Immature natural killer cell (primary cell): ENCODE results near the gene USP12. TPM values are rescaled to one million over a fixed set of nuclear protein-coding genes. Genes with fewer than 3 reads are reported as not detected.
A peak's percentile ranks its signal among the peaks of the same experiment; 100 is the strongest.

Experiments used
- DNase-seq, 3 donors: peaks; one replicate each; pipeline ENCODE4 v3.0.0; 2022; ENCODE audit warnings: mixed read lengths in 1 of 3
- H3K27ac Mint-ChIP-seq, 6 donors: one replicate each; pipeline ENCODE4 v1.8.0; 2020; ENCODE audit warnings: mixed read lengths in 6 of 6, mild to moderate bottlenecking in 5 of 6, inconsistent platforms in 4 of 6, moderate library complexity in 3 of 6
- H3K27me3 Mint-ChIP-seq, 3 donors: one replicate each; pipeline ENCODE4 v1.8.0; 2020 to 2021; ENCODE audit warnings: low read depth in 3 of 3, mild to moderate bottlenecking in 3 of 3, mixed read lengths in 3 of 3, moderate library complexity in 3 of 3, inconsistent platforms in 1 of 3
- H3K36me3 Mint-ChIP-seq, 3 donors: one replicate each; pipeline ENCODE4 v1.8.0; 2020; ENCODE audit warnings: mixed read lengths in 3 of 3, inconsistent platforms in 2 of 3, mild to moderate bottlenecking in 2 of 3
- H3K4me1 Mint-ChIP-seq, 2 donors: one replicate each; pipeline ENCODE4 v1.8.0; 2020; ENCODE audit warnings: inconsistent platforms in 2 of 2, mild to moderate bottlenecking in 2 of 2, mixed read lengths in 2 of 2, moderate library complexity in 1 of 2
- H3K4me3 Mint-ChIP-seq, 5 donors: one replicate each; pipeline ENCODE4 v1.8.0; 2020; ENCODE audit warnings: mild to moderate bottlenecking in 5 of 5, mixed read lengths in 5 of 5, inconsistent platforms in 3 of 5, moderate library complexity in 3 of 5
- H3K9me3 Mint-ChIP-seq, 6 donors: one replicate each; pipeline ENCODE4 v1.8.0; 2020; ENCODE audit warnings: mild to moderate bottlenecking in 6 of 6, mixed read lengths in 6 of 6, inconsistent platforms in 4 of 6, moderate library complexity in 3 of 6
- polyA plus RNA-seq, 3 donors: library from polyadenylated mRNA; unstranded; fragments of 300-500 nt; fragmentation: Illumina TruSeq; gene quantifications; one replicate each; pipeline ENCODE4 v1.2.3, GENCODE V29; 2021

The USP12 gene
- polyA plus RNA-seq, 3 donors from 2014 or later: 11.2 to 12.7 (median 11.4) TPM

- H3K4me3 Mint-ChIP-seq: no peak overlapping the region
- DNase-seq: no peak
- H3K36me3 Mint-ChIP-seq: no peaks in the 10 kb centered on the region
- peaks cover 0 to 9% (median 0%) of the 10 kb centered on the region in 3 donors for H3K27me3 Mint-ChIP-seq
- H3K9me3 Mint-ChIP-seq: peaks cover 0 to 2% (median 0%) of the 10 kb centered on the region in 6 donors
- H3K27ac Mint-ChIP-seq: peak overlapping the region in 1 of 6 donors; percentile 60
- H3K4me1 Mint-ChIP-seq: peaks cover 12 to 14% of the 10 kb centered on the region in 2 donors
These were observed 5.1 kb upstream of the USP12 start for GRCh38 chr13:27176470-27177410.

- Mint-ChIP-seq H3K4me1 (peaks cover 20 to 24% of the 10 kb centered on the region in 2 donors), H3K27me3 (peaks cover 2 to 6% (median 5%) of the 10 kb centered on the region in 3 donors), H3K27ac (no peak overlapping the region), H3K9me3 (peaks cover 0 to 2% (median 0%) of the 10 kb centered on the region in 6 donors), H3K4me3 (no peak overlapping the region), H3K36me3 (peaks cover 0 to 3% (median 0%) of the 10 kb centered on the region in 3 donors)
- no peak for DNase-seq
These were observed 3.3 kb upstream of the USP12 start for GRCh38 chr13:27174766-27175455.

- Mint-ChIP-seq H3K9me3 (peaks cover 0 to 2% (median 0%) of the 10 kb centered on the region in 6 donors), H3K4me3 (peak overlapping the region; percentile 91 to 96 (median 93)), H3K4me1 (peaks cover 36 to 45% of the 10 kb centered on the region in 2 donors), H3K27ac (peak overlapping the region; percentile 94 to 99 (median 96)), H3K36me3 (peaks cover 0 to 3% (median 0%) of the 10 kb centered on the region in 3 donors), H3K27me3 (peaks cover 2 to 6% (median 5%) of the 10 kb centered on the region in 3 donors)
- no peak for DNase-seq
These were observed 858 bp upstream of the USP12 start for GRCh38 chr13:27172495-27172842.

- Mint-ChIP-seq H3K4me3 (peak overlapping the region; percentile 91 to 96 (median 93)), H3K27me3 (peaks cover 2 to 6% (median 5%) of the 10 kb centered on the region in 3 donors), H3K9me3 (peaks cover 0 to 2% (median 0%) of the 10 kb centered on the region in 6 donors), H3K36me3 (peaks cover 0 to 3% (median 0%) of the 10 kb centered on the region in 3 donors), H3K4me1 (peaks cover 36 to 45% of the 10 kb centered on the region in 2 donors), H3K27ac (peak overlapping the region; percentile 94 to 99 (median 96))
- DNase-seq: peak; percentile 92 to 93 (median 92)
These were observed 350 bp upstream of the USP12 start for GRCh38 chr13:27171827-27172494.

- peaks cover 0 to 3% (median 0%) of the 10 kb centered on the region in 3 donors for H3K36me3 Mint-ChIP-seq
- H3K27ac Mint-ChIP-seq: peak overlapping the region; percentile 84 to 97 (median 96)
- peaks cover 40 to 55% of the 10 kb centered on the region in 2 donors for H3K4me1 Mint-ChIP-seq
- H3K9me3 Mint-ChIP-seq: no peaks in the 10 kb centered on the region
- peak overlapping the region; percentile 96 to 99 (median 98) for H3K4me3 Mint-ChIP-seq
- H3K27me3 Mint-ChIP-seq: peaks cover 2 to 6% (median 5%) of the 10 kb centered on the region in 3 donors
- peak; percentile 8 to 23 (median 19) for DNase-seq
These were observed 931 bp downstream of the USP12 start for GRCh38 chr13:27170516-27171243.

GRCh38 chr13:27170221-27170515, 1.4 kb downstream of the USP12 start:
- Mint-ChIP-seq H3K9me3 (no peaks in the 10 kb centered on the region), H3K27me3 (peaks cover 2 to 6% (median 5%) of the 10 kb centered on the region in 3 donors), H3K27ac (peak overlapping the region; percentile 84 to 97 (median 96)), H3K4me3 (peak overlapping the region; percentile 96 to 99 (median 98)), H3K4me1 (peaks cover 40 to 60% of the 10 kb centered on the region in 2 donors), H3K36me3 (peaks cover 0 to 3% (median 0%) of the 10 kb centered on the region in 3 donors)
- DNase-seq: no peak

GRCh38 chr13:27168906-27169657, 2.5 kb downstream of the USP12 start:
- Mint-ChIP-seq H3K4me3 (peak overlapping the region in 4 of 5 donors; percentile 7 to 99 (median 20)), H3K9me3 (no peaks in the 10 kb centered on the region), H3K4me1 (peaks cover 45 to 70% of the 10 kb centered on the region in 2 donors), H3K36me3 (peaks cover 0 to 3% (median 0%) of the 10 kb centered on the region in 3 donors), H3K27me3 (peaks cover 2 to 6% (median 5%) of the 10 kb centered on the region in 3 donors), H3K27ac (peak overlapping the region in 2 of 6 donors; percentile 51 to 65)
- no peak for DNase-seq

GRCh38 chr13:27168086-27168485, 3.5 kb downstream of the USP12 start:
- Mint-ChIP-seq H3K27ac (peak overlapping the region in 2 of 6 donors; percentile 43 to 77), H3K27me3 (peaks cover 2 to 6% (median 5%) of the 10 kb centered on the region in 3 donors), H3K4me1 (peaks cover 44 to 74% of the 10 kb centered on the region in 2 donors), H3K4me3 (no peak overlapping the region), H3K36me3 (peaks cover 0 to 3% (median 0%) of the 10 kb centered on the region in 3 donors), H3K9me3 (no peaks in the 10 kb centered on the region)
- no peak for DNase-seq

GRCh38 chr13:27166313-27166712, 5.3 kb downstream of the USP12 start:
- Mint-ChIP-seq H3K27ac (no peak overlapping the region), H3K36me3 (peaks cover 0 to 3% (median 0%) of the 10 kb centered on the region in 3 donors), H3K4me3 (no peak overlapping the region), H3K9me3 (no peaks in the 10 kb centered on the region), H3K4me1 (peaks cover 34 to 70% of the 10 kb centered on the region in 2 donors), H3K27me3 (peaks cover 1 to 5% (median 2%) of the 10 kb centered on the region in 3 donors)
- DNase-seq: no peak

GRCh38 chr13:27161980-27162379, 9.6 kb downstream of the USP12 start:
- Mint-ChIP-seq H3K4me3 (no peak overlapping the region), H3K9me3 (no peaks in the 10 kb centered on the region), H3K4me1 (peaks cover 34 to 77% of the 10 kb centered on the region in 2 donors)

GRCh38 chr13:27161423-27161822, 10.2 kb downstream of the USP12 start:
- Mint-ChIP-seq H3K4me3 (no peak overlapping the region), H3K27ac (no peak overlapping the region)

More at GRCh38 chr13:27161980-27162379, 9.6 kb downstream of the USP12 start:
- no peak for DNase-seq
- Mint-ChIP-seq H3K36me3 (no peaks in the 10 kb centered on the region), H3K27me3 (no peaks in the 10 kb centered on the region), H3K27ac (no peak overlapping the region)

GRCh38 chr13:27160657-27161295, 10.8 kb downstream of the USP12 start:
- H3K9me3 Mint-ChIP-seq: no peaks in the 10 kb centered on the region

More at GRCh38 chr13:27161423-27161822, 10.2 kb downstream of the USP12 start:
- no peaks in the 10 kb centered on the region for H3K27me3 Mint-ChIP-seq
- H3K9me3 Mint-ChIP-seq: no peaks in the 10 kb centered on the region
- no peak for DNase-seq
- H3K4me1 Mint-ChIP-seq: peaks cover 38 to 76% of the 10 kb centered on the region in 2 donors
- no peaks in the 10 kb centered on the region for H3K36me3 Mint-ChIP-seq

More at GRCh38 chr13:27160657-27161295, 10.8 kb downstream of the USP12 start:
- H3K36me3 Mint-ChIP-seq: peaks cover 0 to 5% (median 0%) of the 10 kb centered on the region in 3 donors
- peaks cover 36 to 76% of the 10 kb centered on the region in 2 donors for H3K4me1 Mint-ChIP-seq
- no peak overlapping the region for H3K4me3 Mint-ChIP-seq
- DNase-seq: no peak
- peak overlapping the region in 2 of 6 donors; percentile 20 to 31 for H3K27ac Mint-ChIP-seq
- no peaks in the 10 kb centered on the region for H3K27me3 Mint-ChIP-seq
